HG02610 (cell line): ENCODE measurements around the gene EVX2.
A peak's percentile ranks its signal among the peaks of the same experiment; 100 is the strongest.

Experiments
- ATAC-seq: cut with Tn5 transposase; IDR thresholded peaks from one replicate; pipeline ENCODE4 v1.9.1; 2021; ENCODE audit warnings: mild to moderate bottlenecking, moderate library complexity; ENCODE audit not compliant: unreplicated experiment

The EVX2 gene

GRCh38 chr2:176096986-176097819 lies 13.4 kb upstream of the EVX2 start:
- peak; percentile 83 for ATAC-seq

- no peak for ATAC-seq
Observed at GRCh38 chr2:176096243-176096985, 12.7 kb upstream of the EVX2 start.

- no peak for ATAC-seq
Observed at GRCh38 chr2:176095421-176095820, 11.7 kb upstream of the EVX2 start.

GRCh38 chr2:176094349-176094748 lies 10.6 kb upstream of the EVX2 start:
- ATAC-seq = no peak

GRCh38 chr2:176093898-176094249 lies 10.1 kb upstream of the EVX2 start:
- ATAC-seq = no peak

- no peak for ATAC-seq
Observed at GRCh38 chr2:176093145-176093897, 9.6 kb upstream of the EVX2 start.

- no peak for ATAC-seq
Observed at GRCh38 chr2:176092270-176093144, 8.7 kb upstream of the EVX2 start, which contains the start of gene HOXD13. TSS of gene HOXD13 (plus strand) at chr2:176092721. CDS start at chr2:176092891, 170 bp downstream.

GRCh38 chr2:176091329-176092258 lies 7.8 kb upstream of the EVX2 start:
- no peak for ATAC-seq

GRCh38 chr2:176090862-176091261 lies 7.1 kb upstream of the EVX2 start:
- no peak for ATAC-seq

- no peak for ATAC-seq
Observed at GRCh38 chr2:176089843-176090395, 6.2 kb upstream of the EVX2 start.

GRCh38 chr2:176088937-176089842 lies 5.4 kb upstream of the EVX2 start:
- ATAC-seq = no peak

GRCh38 chr2:176088048-176088936 lies 4.5 kb upstream of the EVX2 start:
- ATAC-seq = peak; percentile 60

- ATAC-seq = no peak
Observed at GRCh38 chr2:176087330-176088047, 3.7 kb upstream of the EVX2 start.

GRCh38 chr2:176085861-176086771 lies 2.4 kb upstream of the EVX2 start:
- no peak for ATAC-seq

GRCh38 chr2:176085120-176085788 lies 1.5 kb upstream of the EVX2 start:
- no peak for ATAC-seq
